Right lobe of liver (tissue), 4 donors: ENCODE measurements around the gene ZDHHC7.

Source experiments
- POLR2A ChIP-seq: fragments of 450-650 bp; IDR thresholded peaks from one replicate; pipeline ENCODE4 v1.6.1; 2017; ENCODE audit warnings: antibody characterized with exemption, mild to moderate bottlenecking
- TF ChIP-seq, protein P1 (sequence below), 4 donors: fragments of 200-600 bp in 3 of 4; fragments of 450-650 bp in 1 of 4; IDR thresholded peaks; one replicate each; pipeline versions ENCODE4 v1.5.1 to v1.8.0; 2016 to 2022; ENCODE audit warnings: antibody characterized with exemption in 4 of 4, mild to moderate bottlenecking in 2 of 4
- donor health status: DM: no; HTN: no; CAD: no.
- donor health status: DM: no; HTN: no; CAD: no.
- donor health status: DM: no; HTN: yes; CAD: no.

- TF ChIP-seq, protein P1, sequence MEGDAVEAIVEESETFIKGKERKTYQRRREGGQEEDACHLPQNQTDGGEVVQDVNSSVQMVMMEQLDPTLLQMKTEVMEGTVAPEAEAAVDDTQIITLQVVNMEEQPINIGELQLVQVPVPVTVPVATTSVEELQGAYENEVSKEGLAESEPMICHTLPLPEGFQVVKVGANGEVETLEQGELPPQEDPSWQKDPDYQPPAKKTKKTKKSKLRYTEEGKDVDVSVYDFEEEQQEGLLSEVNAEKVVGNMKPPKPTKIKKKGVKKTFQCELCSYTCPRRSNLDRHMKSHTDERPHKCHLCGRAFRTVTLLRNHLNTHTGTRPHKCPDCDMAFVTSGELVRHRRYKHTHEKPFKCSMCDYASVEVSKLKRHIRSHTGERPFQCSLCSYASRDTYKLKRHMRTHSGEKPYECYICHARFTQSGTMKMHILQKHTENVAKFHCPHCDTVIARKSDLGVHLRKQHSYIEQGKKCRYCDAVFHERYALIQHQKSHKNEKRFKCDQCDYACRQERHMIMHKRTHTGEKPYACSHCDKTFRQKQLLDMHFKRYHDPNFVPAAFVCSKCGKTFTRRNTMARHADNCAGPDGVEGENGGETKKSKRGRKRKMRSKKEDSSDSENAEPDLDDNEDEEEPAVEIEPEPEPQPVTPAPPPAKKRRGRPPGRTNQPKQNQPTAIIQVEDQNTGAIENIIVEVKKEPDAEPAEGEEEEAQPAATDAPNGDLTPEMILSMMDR (IDR thresholded peaks at IDR 0.05): no peak
- TF ChIP-seq POLR2A: no peak
Observed at GRCh38 chr16:85017633-85018032, 6.3 kb upstream of the ZDHHC7 start.
